HuH-7 (cell line): ENCODE measurements around the gene OR10A5.
"Not testable (repeated sequence)": the region's sequence is repeated elsewhere in the genome, so short reads cannot be mapped to it uniquely, and the experiment has no call there.

ENCODE experiments used
- DNase-seq: peaks from one replicate; pipeline ENCODE4 v3.0.0; 2011; ENCODE audit warnings: low spot score

Gene OR10A5, protein sequence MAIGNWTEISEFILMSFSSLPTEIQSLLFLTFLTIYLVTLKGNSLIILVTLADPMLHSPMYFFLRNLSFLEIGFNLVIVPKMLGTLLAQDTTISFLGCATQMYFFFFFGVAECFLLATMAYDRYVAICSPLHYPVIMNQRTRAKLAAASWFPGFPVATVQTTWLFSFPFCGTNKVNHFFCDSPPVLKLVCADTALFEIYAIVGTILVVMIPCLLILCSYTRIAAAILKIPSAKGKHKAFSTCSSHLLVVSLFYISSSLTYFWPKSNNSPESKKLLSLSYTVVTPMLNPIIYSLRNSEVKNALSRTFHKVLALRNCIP

GRCh38 chr11:6845383-6845782 lies at the start of gene OR10A5:
Gene OR10A5, plus strand, starts transcription at chr11:6845683. Its CDS starts 0 bp downstream, at chr11:6845683.
- DNase-seq: no peak

DNA sequence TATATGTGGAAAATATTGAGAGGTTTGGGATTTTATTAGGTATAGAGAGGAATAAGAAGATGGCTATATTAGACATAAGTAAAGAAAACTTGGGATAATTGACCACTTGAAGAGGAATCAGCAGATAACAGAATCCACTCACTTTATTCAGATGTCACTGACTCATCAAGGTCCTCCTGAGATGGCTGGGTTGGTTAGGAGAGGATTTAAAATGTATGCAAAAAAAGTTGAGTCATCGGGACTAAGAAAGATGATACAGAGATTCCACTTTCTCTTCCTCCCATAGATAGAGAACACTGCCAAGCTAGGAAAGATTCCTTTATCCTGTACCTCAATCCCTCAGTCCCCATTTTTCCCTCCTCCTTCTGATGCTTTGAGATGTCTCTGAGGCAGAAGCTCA lies 46.1 kb upstream of the OR10A5 start, which contains the start of gene OR6A2:
OR6A2 (minus strand) TSS at position 288 of the 400 bp plus-strand sequence. CDS start 3,981 bp downstream, outside the sequence.
- no peak for DNase-seq

DNA sequence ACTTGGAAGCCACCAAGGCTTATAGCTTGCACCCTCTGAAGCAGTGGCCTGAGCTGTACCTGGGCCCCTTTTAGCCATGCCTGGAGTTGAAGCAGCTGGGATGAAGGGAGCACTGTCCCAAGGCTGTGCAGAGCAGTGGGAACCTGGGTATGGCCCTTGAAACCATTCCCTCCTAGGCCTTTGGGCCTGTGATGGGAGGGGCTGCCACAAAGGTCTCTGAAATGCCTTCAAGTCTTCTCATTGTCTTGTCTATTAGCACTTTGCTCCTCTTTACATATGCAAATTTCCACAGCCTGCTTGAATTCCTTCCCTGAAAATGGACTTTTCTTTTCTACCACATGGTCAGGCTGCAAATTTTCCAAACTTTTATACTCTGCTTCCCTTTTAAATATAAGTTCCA lies 44.4 kb upstream of the OR10A5 start:
- not testable (repeated sequence) for DNase-seq

DNA sequence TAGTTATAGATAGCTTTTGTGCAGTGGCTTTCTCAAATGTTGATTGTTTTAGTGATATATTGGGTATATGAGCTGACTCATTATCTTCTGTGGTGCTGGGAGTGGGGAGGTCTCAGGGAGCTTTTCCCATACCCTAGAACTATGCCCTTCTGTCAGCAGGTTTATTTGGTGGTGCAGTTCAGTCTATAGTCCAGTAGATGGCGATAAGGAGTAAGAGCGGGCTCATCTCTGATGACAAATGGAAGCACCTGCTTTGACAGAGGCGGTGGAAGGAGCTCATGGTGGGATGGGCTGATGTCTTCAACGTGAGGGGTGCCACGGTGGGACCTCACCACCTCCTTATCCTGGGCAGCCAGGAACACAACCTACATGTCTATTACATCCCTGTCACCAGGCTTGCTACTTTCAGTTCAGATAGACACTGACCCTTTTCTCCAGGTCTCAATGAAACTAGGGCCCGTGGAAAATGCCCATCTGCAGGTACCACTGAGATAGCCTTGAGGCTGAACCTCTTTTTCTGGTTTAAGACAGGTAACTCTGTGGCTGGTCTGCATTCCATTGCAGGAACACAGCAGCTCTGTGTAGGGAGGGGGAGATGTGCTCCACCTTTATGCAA lies 33.0 kb upstream of the OR10A5 start:
- peak; percentile 55 for DNase-seq

- DNase-seq: no peak
Observed at GRCh38 chr11:6813656-6814055, 31.8 kb upstream of the OR10A5 start.

DNA sequence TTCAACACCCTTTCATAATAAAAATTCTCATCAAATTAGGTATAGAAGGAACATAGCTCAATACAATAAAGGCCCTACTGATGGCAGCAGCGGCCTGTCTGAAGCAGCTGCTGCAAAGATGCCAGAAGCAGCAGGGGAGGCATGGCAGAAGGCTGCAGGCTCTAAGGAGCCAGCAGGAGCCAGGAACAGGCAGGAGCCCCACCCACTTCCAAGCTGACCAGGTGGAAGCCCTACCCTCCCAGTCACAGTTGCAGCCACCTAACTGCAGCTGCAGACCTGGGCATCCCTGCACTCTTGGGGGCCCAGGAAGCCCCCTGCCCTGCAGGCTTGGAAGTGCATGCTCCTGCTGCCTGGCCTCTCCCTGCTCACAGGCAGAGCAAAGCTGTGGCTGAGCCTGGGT lies 27.8 kb upstream of the OR10A5 start:
- DNase-seq: no peak

DNA sequence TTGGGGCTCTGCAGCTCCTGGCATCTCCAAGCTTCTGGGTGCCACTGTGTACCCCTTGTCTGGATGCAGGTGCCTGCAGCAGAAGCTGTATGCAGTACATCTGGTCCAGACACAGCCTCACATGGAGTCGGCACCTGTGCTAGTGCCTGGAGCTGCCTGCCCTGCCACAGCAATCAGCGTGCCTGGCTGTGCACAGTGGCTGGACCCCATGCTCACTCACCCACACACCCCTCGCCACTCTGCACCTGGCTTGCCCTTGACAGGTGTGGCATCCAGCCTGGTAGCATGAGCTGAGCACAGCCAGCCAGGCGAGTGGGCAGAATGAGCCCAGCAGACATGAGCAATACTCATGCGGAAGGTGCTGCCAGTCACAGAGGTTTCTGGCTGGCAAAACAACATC lies 26.5 kb upstream of the OR10A5 start:
- DNase-seq: no peak

DNA sequence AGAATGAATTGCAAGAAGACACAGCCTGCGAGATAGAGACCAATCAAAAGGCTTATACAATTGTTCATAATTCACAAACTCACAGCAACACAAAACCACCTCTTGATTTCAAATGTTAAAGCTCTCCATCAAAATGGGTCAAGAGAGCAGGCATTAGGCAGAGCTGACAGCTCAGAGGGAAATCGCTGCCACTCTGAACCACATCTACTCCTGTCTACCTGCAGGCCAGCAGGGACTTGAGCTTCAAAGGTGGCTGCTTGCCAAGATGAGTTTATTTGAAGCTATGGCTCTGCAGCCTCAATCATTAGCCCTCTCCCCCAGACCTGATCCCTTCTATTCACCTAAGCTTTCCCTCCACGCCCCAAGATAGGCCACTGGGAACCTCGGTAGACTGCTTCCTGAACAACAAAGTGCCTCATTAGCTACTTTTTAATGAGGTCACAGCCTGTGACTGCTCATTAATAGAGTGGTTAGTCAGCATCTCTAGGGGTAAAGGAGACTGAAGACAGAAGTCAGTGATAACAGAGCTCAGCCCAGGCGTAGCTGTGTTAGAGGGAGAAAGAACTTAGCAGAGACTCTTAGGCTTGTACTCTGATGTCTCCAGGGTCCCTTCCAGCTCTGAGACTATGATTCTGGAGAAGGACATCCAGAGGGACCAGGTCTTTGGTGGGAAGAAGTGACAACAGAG lies 21.2 kb upstream of the OR10A5 start:
- no peak for DNase-seq

DNA sequence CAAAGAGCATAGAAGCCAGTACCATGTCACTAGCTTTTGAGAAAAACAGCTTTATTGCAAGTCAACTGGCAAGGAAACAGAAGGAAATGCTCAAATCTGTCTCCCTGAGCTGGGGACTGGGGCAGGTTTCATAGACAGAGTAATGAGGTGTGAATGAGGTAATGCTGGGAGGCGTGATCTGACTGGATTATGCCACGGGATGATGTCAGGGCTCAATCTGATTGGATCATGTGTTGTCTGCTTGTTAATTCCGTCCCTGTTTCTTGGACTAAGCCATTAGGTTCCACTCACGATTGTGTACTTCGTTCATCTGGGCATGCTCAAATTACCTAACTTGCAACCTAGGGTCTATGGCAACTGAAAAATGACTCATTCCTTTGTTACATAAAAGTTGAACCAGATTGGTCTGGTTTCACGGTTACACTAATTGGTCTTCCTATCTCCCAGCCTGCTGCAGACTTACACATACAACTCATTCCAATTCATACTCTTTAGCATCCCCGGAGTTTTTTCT lies 20.2 kb upstream of the OR10A5 start:
- DNase-seq: no peak

- DNase-seq: no peak
Observed at GRCh38 chr11:6828103-6828502, 17.4 kb upstream of the OR10A5 start.

GRCh38 chr11:6833356-6833755 lies 12.1 kb upstream of the OR10A5 start:
- DNase-seq: no peak

- DNase-seq: no peak
Observed at GRCh38 chr11:6834021-6834420, 11.5 kb upstream of the OR10A5 start.

DNA sequence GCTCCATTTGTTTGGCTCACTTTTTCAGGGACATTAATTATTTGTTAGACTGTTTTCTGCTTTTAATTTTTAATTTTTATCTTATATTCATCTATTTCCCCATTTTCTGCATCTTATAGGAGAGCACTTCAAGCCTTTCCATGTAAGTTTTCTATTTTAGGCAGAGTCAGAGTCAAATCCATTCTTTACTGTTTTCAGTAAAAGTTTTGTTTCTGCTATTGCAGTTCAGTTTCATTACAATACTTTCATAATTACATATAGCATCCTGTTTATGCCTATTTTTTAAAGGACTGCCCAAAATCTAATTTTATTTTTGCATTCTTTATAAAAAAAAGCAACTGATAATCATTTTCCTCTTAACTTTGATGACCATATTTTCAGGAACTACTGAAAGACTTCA lies 3.8 kb upstream of the OR10A5 start:
- no peak for DNase-seq

DNA sequence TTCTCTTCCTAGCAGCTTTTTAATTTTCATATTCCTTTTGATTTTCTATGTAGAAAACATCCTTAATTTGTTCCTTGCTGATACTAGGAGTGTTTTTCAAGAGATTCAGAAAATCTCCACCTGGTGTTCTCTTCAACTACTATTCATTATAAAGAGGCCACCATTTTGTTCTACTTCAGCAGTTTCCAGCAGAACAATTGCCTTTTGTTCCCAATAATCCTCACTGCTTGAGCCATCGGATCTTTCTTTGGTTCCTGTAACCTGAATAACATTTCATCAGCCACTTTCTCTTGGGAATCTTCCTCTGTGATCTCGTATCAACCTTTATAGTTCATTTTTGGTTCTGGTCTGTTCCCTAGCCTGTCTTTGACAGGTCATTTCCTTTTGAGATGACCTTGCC lies 1.8 kb upstream of the OR10A5 start:
- DNase-seq: no peak

DNA sequence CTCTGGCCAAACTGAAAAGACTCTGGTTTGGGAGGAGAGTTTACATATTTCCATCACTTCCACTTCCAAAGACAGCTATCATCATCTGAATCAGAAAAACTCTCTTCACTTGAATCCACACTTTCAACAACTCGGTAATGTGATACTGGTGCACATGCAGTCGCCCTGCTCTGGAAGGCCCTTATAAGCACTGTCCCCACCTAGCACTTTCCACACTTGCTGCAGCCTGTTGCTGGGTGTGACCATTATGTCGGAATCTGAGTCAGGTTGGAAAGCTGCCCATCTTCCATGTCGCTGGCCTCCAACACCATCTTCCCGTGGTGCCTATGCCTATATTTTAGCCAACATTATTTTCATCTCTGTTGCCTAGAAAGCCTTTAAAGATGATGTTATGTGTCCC lies 1.1 kb upstream of the OR10A5 start:
- no peak for DNase-seq

DNA sequence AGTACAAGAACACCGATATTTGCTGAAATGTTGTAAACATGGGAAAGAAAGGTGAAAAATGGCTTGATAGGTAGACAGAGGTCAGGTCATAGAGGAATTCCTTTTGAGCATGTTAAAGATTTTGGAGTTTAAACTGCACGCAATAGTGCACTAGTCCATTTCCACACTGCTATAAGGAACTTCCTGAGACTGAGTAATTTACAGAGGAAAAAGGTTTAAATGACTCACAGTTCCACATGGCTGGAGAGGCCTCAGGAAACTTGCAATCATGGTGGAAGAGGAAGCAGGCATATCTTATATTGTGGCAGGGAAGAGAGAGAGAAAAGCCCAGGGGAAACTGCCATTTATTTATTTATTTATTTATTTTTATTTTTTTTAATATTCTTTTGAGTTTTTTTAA lies 5.0 kb downstream of the OR10A5 start:
- DNase-seq: no peak

DNA sequence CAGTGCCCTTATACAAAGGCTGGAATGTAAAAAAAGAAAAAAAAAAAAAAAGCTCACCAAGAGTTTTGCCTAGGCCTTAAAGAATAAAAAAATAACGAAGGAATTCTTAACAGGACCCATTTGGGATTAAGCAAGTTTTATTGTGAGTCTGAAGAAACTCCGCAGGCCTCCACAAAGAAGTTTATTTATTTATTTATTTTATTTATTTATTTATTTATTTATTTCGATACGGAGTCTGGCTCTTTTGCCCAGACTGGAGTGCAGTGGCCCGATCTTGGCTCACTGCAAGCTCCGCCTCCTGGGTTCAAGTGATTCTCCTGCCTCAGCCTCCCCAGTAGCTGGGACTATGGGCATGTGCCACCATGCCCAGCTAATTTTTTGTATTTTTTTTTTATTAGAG lies 9.3 kb downstream of the OR10A5 start:
- DNase-seq: not testable (repeated sequence)

GRCh38 chr11:6855971-6856541 lies 10.6 kb downstream of the OR10A5 start:
- DNase-seq: no peak

DNA sequence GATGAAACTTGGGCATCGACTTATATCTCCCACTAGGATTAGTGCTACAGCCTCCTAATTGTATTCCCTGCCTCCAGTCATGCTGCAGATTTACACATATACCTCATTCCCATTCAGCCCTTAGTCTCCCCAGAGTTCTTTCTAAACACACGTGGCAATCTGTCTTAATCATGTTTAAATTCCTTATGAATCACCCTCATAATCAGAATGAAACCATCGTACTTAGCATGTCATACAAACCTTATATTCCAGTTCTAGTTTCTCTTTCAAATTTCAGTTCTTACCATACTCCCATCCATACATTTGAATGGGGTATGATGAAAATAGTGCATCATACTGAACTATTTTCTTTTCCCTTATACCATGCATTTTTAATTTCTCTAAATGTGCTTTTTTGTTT lies 11.4 kb downstream of the OR10A5 start:
- DNase-seq: no peak

- DNase-seq: no peak
Observed at GRCh38 chr11:6862961-6863360, 17.5 kb downstream of the OR10A5 start, which contains the start of gene OR10A2. Gene OR10A2, plus strand, starts transcription at chr11:6863057. Its CDS starts 6,698 bp downstream, at chr11:6869755.

DNA sequence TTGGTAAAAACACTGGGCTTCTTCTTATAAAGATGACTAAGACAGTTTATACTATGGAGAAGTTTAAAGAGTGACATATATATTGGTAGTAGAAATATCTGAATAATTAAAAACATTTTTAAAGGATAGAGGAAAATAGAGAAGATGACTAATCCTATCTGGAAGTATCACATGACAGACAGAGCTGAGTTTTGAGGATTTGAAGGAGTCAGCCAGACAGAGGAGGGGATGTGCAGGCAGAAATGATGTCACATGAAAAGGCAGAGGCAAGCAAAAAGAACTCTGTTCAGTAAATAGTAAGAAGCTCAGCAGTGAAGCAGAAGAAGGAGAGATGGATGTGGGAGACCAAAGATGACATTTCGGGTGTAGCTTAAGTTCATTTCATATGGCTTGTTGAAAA lies 19.0 kb downstream of the OR10A5 start:
- DNase-seq: no peak

DNA sequence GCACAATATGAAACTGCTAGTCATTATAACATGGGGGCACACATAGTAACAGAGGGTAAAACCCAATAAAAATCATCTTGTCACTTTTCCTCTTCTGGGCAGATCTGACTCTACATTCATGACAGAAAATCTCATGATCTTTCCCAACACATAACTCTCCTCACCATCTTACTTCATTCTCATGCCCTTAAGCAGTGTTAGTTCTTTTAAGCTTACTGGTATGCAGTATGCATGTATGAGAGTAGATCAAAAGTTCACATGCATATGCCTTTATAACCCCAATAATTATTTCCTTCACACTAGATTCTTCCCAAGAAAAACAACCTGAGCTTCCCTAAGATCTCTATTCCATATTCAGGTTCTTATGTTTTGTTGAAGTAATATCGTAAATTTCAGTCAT lies 25.8 kb downstream of the OR10A5 start:
- DNase-seq: no peak

DNA sequence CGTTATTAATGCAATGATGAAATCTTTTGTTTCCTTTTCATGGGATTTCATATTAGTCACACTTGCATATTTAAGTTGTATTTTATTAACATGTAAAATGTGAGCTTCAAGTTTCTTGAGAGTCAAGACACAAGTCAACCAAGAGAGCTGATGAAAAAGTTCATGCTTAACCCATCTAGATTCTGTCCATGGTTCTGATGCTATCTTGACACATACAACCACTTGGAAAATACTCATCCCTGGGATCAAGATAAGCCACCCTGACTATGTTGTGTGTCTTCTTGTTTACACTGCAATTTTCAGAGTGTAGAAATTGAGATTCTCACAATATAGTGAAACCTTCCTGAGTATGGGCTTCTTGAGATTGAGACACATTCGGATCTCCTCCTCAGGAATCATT lies 30.3 kb downstream of the OR10A5 start:
- no peak for DNase-seq
